HPDE6-E6E7 (cell line): ENCODE measurements around the gene CLEC3B.
"Not testable (repeated sequence)": the region's sequence is repeated elsewhere in the genome, so short reads cannot be mapped to it uniquely, and the experiment has no call there.

Experiments
- DNase-seq: peaks from one replicate; pipeline ENCODE4 v3.0.0; 2011; ENCODE audit warnings: missing footprints; ENCODE audit errors: extremely low spot score

CLEC3B gene

DNA sequence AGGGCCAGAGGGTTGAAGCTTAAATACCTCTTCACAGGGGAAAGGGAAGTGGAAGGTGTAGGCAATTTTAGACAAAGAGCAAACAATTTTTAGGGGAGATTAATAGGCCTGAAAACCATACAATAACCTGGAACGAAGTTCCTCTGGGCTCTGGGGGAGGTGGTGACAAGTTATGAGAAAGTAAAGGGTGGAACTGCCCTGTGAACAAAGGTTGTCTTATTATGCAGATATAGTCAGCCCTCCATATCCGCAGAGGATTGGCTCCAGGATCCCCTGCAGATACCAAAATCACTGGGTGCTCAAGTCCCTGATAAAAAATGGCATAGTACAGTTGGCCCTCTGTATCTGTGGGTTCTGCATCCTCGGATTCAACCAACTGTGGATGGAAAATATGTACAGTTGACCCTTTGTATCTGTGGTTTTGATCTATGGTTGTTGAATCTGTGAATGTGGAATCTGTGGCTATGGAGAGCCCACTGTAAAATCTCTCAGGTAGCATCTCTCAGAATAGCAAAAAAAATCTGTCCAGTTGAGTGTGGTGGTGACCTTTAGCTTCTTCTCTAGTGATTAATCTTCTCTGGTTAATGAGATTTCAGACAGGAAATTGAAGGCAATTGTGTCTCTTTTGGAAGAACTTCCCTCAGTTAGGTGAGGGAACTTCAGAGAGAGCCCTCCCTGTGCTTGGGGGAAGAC is 40.2 kb downstream of the CLEC3B start:
- DNase-seq, result no peak

GRCh38 chr3:45067486-45067885 is 41.4 kb downstream of the CLEC3B start:
- DNase-seq, result no peak

DNA sequence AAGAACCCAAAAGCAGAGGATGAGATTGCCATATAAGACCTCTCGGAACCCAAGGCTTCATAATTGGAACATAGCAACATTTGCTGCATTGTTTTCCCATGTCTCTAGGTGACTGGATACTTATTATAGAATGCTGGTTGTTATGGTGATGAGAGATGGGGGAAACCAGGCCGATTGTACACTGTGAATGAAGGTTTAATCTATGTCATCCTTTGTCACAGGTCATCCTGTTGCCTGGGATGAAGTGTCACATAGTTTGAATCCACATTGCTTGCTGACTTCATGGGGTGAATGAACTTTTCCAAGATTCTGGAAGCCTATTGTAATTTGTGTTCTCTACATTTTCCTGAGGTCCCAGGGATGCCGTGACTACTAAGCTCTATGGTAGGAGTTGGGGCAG is 41.8 kb downstream of the CLEC3B start:
- DNase-seq, result no peak

GRCh38 chr3:45071075-45071474 is 45.0 kb downstream of the CLEC3B start:
- DNase-seq, result no peak

- DNase-seq, result no peak
Measured at GRCh38 chr3:45075821-45076625, 49.9 kb downstream of the CLEC3B start.

- DNase-seq, result not testable (repeated sequence)
Measured at GRCh38 chr3:45078256-45078655, 52.2 kb downstream of the CLEC3B start.

DNA sequence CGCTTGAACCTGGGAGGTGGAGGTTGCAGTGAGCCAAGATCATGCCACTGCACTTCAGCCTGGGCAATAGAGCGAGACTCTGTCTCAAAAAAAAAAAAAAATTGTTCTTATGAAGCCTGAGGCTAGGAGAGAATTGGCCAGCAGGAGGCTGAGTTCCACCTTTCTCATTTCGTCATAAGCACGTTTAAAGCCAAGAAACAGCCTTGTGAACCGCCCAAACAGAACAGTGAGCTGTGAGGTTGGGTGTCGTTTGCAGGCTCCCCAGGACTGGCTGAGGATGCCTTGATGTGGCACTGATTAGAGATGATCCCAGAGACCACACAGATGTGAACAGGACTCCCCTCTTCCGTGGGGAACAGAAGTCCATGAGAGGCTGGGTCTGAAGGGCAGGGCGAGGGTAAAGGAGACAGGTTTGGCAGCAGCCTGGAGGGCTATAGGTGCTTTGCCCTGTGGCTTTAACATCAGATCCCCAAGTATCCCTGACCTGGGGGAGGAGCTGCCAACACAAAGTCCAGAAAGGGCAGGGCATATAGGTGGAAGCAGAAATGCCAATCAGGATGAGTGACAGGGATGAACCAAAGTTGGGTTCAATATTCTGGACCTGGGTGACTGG is 52.9 kb downstream of the CLEC3B start:
- no peak for DNase-seq

DNA sequence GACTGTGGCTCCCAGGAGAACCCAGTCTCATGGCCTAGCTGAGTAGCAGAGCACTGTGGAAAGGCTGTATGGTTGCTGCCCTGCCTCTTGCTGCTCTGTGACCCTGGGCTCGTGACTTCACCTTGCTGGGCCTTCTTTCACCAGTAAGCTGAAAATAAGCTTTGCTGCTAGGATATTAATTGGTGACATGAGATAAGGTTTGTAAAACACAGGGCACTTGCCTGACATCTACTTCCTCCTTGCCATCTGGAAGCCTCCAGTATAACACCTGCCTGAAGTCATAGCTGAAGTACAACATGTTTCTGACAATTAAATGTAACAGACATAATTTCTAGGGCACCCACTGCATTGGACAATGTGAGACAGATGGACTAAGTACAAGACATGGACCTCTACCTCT is 53.6 kb downstream of the CLEC3B start:
- DNase-seq, result no peak

DNA sequence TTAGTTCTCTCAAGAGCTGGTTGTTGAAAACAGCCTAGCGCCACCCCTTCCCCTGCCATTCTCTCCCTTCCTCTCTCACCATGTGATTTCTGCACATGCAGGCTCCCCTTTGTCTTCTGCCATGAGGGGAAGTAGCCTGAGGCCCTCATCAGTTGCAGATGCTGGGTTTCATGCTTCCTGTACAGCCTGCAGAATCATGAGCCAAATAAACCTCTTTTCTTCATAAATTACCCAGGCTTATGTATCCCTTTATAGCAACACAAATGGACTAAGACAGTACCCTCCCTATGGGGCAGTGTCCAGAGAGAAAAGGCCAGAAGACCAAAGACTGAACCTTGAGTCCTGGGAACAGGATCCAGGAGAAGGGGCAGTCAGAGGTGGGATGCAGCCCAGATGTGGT is 54.7 kb downstream of the CLEC3B start:
- no peak for DNase-seq

DNA sequence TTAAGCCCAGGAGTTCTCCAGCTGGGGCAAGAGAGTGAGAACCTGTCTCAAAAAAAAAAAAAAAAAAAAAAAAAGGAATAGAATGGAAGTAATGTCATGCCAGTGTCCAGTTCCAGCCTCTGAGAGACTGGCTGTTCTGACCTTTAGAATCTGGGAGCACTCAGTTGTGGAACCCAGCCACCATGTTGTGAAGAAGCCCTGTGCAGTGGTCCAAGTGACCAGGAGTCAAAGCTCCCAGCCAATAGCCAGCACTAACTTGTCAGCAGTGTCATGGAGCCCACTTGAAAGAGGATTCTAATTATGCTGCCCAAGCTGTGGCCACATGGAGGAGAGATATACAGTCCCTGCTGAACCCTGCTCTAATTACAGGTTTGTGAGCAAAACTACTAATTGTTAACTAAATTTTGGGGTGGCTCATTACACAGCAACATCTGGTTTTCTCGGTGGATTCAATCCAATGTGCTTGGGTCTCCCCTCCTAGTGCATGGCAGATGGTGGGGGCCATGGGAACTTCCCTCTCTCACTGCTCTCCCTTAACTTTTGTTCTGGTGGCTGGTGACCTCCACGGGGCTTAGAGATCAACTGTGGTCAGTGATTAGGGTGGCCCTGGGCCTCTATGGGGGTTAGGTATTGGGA is 55.5 kb downstream of the CLEC3B start:
- no peak for DNase-seq

DNA sequence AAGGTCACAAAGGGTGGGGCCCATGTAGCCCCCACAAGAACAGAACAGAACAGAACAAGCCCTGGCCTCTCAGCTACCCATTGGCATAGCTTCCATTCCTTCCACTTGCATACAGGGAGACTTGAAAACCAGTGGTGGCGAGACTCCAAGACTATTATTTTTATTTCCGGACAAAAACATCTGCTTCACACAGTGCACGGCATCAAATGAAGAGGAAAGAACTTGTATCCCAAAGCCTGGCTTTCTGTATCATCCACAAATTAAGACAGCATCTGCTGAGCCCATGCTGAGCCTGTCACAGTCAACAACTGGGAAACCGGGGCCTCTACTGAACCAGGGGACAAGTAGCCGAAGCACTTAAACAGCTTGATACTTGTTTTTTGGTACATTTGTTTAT is 56.0 kb downstream of the CLEC3B start:
- DNase-seq, result no peak

DNA sequence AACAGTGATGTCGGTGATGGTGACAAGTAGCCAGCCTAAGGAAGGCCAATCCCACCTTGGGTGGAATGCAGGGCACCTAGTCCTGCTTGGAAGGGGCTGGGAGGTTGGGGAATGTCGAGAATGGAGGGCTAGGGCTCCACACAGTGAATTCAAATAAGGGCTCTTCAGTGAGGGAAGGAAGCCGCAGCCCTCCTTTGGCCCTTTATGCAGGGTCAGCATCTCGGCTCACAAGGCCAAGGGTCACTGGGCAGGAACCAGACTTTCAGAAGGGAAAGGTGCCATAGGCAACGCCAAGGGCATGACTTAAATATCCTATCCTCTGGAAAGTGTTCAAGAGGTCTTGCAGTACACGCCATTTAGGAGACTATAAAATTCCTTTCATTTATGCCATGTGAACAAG is 56.9 kb downstream of the CLEC3B start:
- DNase-seq, result no peak

DNA sequence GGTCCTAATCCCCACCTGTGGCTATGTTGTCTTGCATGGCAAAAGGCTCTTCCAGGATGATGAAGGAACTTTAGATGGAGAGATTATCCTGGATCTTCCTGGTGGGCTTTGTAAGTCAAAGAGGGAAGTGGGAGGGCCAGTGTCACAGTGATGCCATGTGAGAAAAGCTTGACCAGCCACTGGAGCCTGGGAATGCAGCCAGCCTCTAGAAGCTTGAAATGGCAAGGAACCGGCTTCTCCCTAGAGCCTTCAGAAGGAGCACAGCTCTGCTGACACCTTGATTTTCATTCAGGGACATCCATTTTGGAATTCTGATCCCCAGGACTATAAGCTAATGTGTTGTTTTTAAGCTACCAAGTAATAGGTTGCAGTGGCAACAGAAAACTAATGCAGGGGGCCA is 58.3 kb downstream of the CLEC3B start:
- DNase-seq, result no peak

- DNase-seq, result peak; percentile 7
Measured at GRCh38 chr3:45084820-45085816, 59.0 kb downstream of the CLEC3B start.
